Stomach (tissue), 9 donors: ENCODE measurements around the gene AK5. TPM values are rescaled to one million over a fixed set of nuclear protein-coding genes. Genes with fewer than 3 reads are reported as not detected.

ENCODE experiments used
- DNase-seq, 2 donors: peaks; one replicate each; pipeline versions ENCODE4 v3.0.0 to v3.0.0-alpha.2; 2013 to 2019
- H3K27ac ChIP-seq, 5 donors: fragments of 200-600 bp in 4 of 5; sonication (generic) in 4 of 5; one replicate each; pipeline ENCODE4 v1.5.1; 2013 to 2019; ENCODE audit warnings: mild to moderate bottlenecking in 1 of 5, moderate library complexity in 1 of 5
- H3K27me3 ChIP-seq, 3 donors: fragments of 200-600 bp; sonication (generic); one replicate each; pipeline ENCODE4 v1.5.1; 2017 to 2019; ENCODE audit warnings: mixed run types in 1 of 3
- H3K36me3 ChIP-seq, 4 donors: fragments of 200-600 bp; sonication (generic); 1 replicate in 3 of 4; 2 replicates in 1 of 4; pipeline ENCODE4 v1.5.1; 2016 to 2019
- H3K4me1 ChIP-seq, 4 donors: fragments of 200-600 bp; sonication (generic); one replicate each; pipeline ENCODE4 v1.5.1; 2016 to 2019
- H3K4me3 ChIP-seq, 4 donors: fragments of 200-600 bp; sonication (generic) in 3 of 4; one replicate each; pipeline ENCODE4 v1.5.1; 2016 to 2019; ENCODE audit warnings: mild to moderate bottlenecking in 1 of 4
- H3K9me3 ChIP-seq, 4 donors: fragments of 200-600 bp; sonication (generic); one replicate each; pipeline ENCODE4 v1.5.1; 2016 to 2019
- CTCF ChIP-seq, 7 experiments: fragments of 450-650 bp in 4 of 7; fragments of 200-600 bp in 3 of 7; sonication (generic) in 3 of 7; IDR thresholded peaks; one replicate each; pipeline ENCODE4 v1.5.1; 2016 to 2019; ENCODE audit warnings: antibody characterized with exemption in 7 of 7, control low read depth in 2 of 7, mild to moderate bottlenecking in 1 of 7
- EP300 ChIP-seq: sonication (generic); formaldehyde crosslinking; IDR thresholded peaks from one replicate; pipeline ENCODE4 v1.6.1; 2017; ENCODE audit warnings: antibody characterized with exemption
- POLR2A ChIP-seq, 4 donors: fragments of 450-650 bp; IDR thresholded peaks; one replicate each; pipeline ENCODE4 v1.6.1; 2016; ENCODE audit warnings: antibody characterized with exemption in 4 of 4, control low read depth in 2 of 4, mild to moderate bottlenecking in 1 of 4, moderate library complexity in 1 of 4
- POLR2AphosphoS5 ChIP-seq, 3 donors: sonication (generic); formaldehyde crosslinking; IDR thresholded peaks; one replicate each; pipeline ENCODE4 v1.6.1; 2016; ENCODE audit warnings: antibody characterized with exemption in 3 of 3
- WGBS, 5 donors: extraction: QIAGEN DNeasy Blood & Tissue Kit in 3 of 5; methylation state at CpG; one replicate each; pipeline versions ENCODE4 v1.1.5 to v1.1.7; 2013 to 2018; 5-methylcytosine and 5-hydroxymethylcytosine counted together
- intact Hi-C: fragments of 100-400 bp; cut with DNase I; formaldehyde crosslinking; loops from one replicate; pipeline ENCODE4 v1.15.1; 2023; ENCODE audit warnings: low total_unique reads
- polyA plus RNA-seq, 3 donors: library from polyadenylated mRNA; stranded (reverse); fragments of 200-250 nt; gene quantifications; one replicate each; pipeline ENCODE4 v1.2.3, GENCODE V29; 2013
- total RNA-seq, 5 donors: library from RNA; depleted of rRNA; stranded (reverse); fragments of >200 nt; gene quantifications; one replicate each; pipeline versions ENCODE4 v1.1.0 to v1.2.3, GENCODE V29; 2014 to 2016
- donor health status: healthy with polysubstance abuse.
- donor health status: Bipolar disorder and iron deficiency.
- donor health status: healthy.

AK5 gene
- total and polyA plus RNA-seq, 8 donors, result 0.23 to 5.0 (median 1.3) TPM; not detected in 3

DNA sequence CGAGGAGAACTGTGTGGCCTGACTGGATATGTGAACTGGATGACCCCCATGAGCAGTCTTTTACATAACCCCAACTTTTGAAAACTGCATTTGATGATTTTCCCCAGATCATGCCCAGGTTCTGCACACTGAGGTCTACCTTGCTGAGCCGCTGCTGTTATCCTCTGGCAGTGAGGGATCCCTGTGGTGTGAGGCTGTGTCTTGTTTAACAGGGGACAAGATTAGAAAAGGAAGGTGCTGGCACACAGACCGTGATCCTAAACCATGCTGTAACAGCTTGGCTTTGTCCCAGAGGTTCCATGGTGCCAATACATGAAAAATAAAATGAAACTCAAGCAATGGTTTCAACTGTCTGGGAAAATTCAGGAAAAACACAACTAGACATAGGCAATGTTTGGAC, 266.5 kb downstream of the AK5 start:
- intact Hi-C loops, result no loop called here

GRCh38 chr1:77550135-77550534, 268.3 kb downstream of the AK5 start:
- no peak for DNase-seq
- WGBS, 5 donors, result 80 to 82% (median 82%) methylated on average over 5 of the region's 5 CpGs
- intact Hi-C loops, result no loop called here
- H3K27ac ChIP-seq, result no peak overlapping the region
- no peaks in the 10 kb centered on the region for H3K36me3 ChIP-seq
- H3K4me1 ChIP-seq, result no peaks in the 10 kb centered on the region
- no peaks in the 10 kb centered on the region for H3K27me3 ChIP-seq
- H3K4me3 ChIP-seq, result no peak overlapping the region
- TF ChIP-seq POLR2AphosphoS5 (IDR thresholded peaks at IDR 0.05) (no peak), CTCF (IDR thresholded peaks at IDR 0.05) (no peak), POLR2A (IDR thresholded peaks at IDR 0.05) (no peak), EP300 (no peak)
- H3K9me3 ChIP-seq, result no peaks in the 10 kb centered on the region

More for the DNA sequence above, 266.5 kb downstream of the AK5 start:
- Histone ChIP-seq H3K9me3 (no peaks in the 10 kb centered on the region), H3K4me1 (no peaks in the 10 kb centered on the region), H3K27ac (no peak overlapping the region), H3K4me3 (no peak overlapping the region), H3K36me3 (no peaks in the 10 kb centered on the region), H3K27me3 (no peaks in the 10 kb centered on the region)
- no peak for DNase-seq
- 62 to 73% (median 68%) methylated on average over 3 of the region's 3 CpGs for WGBS, 5 donors
- TF ChIP-seq POLR2AphosphoS5 (IDR thresholded peaks at IDR 0.05), result no peak
- no peak for TF ChIP-seq CTCF (IDR thresholded peaks at IDR 0.05)
- TF ChIP-seq EP300, result no peak
- no peak for TF ChIP-seq POLR2A (IDR thresholded peaks at IDR 0.05)

DNA sequence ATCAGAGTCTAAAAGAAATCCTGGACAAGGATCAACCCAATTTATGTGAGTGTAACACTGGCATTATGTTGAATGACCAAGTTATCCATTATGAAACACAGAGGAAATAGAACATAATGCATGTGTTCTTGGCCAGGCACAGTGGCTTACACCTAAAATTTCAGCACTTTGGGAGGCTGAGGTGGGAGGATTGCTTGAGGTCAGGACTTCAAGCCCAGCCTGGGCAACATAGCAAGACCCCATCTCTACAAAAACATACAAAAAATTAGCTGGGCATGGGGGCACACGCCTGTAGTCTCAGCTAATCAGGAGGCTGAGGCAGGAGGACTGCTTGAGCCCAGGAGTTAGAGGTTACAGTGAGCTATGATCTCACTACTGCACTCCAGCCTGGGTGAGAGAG, 270.8 kb downstream of the AK5 start:
- WGBS, 5 donors, result 84 to 100% (median 95%) methylated on average over 1 of the region's 1 CpG
- H3K27ac ChIP-seq, result no peak overlapping the region
- no peak for DNase-seq
- no peaks in the 10 kb centered on the region for H3K27me3 ChIP-seq
- H3K36me3 ChIP-seq, result no peaks in the 10 kb centered on the region
- no peak overlapping the region for H3K4me3 ChIP-seq
- H3K9me3 ChIP-seq, result no peaks in the 10 kb centered on the region
- no peaks in the 10 kb centered on the region for H3K4me1 ChIP-seq
- no peak for TF ChIP-seq CTCF (IDR thresholded peaks at IDR 0.05)
- TF ChIP-seq POLR2A (IDR thresholded peaks at IDR 0.05), result no peak
- TF ChIP-seq EP300, result no peak
- no peak for TF ChIP-seq POLR2AphosphoS5 (IDR thresholded peaks at IDR 0.05)
- intact Hi-C loops, result no loop called here

GRCh38 chr1:77553568-77554291, 271.9 kb downstream of the AK5 start:
- H3K27ac ChIP-seq, result no peak overlapping the region
- H3K4me1 ChIP-seq, result no peaks in the 10 kb centered on the region
- TF ChIP-seq POLR2A (IDR thresholded peaks at IDR 0.05), result no peak
- no peak for TF ChIP-seq EP300
- no peak for TF ChIP-seq CTCF (IDR thresholded peaks at IDR 0.05)
- TF ChIP-seq POLR2AphosphoS5 (IDR thresholded peaks at IDR 0.05), result no peak
- no peaks in the 10 kb centered on the region for H3K9me3 ChIP-seq
- H3K27me3 ChIP-seq, result no peaks in the 10 kb centered on the region
- intact Hi-C loops, result no loop called here
- 30 to 45% (median 35%) methylated on average over 9 of the region's 9 CpGs for WGBS, 5 donors
- peaks cover 0 to 2% (median under 1%) of the 10 kb centered on the region in 4 donors for H3K36me3 ChIP-seq
- DNase-seq, result no peak
- no peak overlapping the region for H3K4me3 ChIP-seq
